Thyroid gland (tissue), 4 donors: Measurements from ENCODE around the gene TLR8.

Experiments
- CTCF ChIP-seq, 6 experiments: fragments of 200-600 bp in 3 of 6; fragments of 450-650 bp in 3 of 6; sonication (generic) in 3 of 6; IDR thresholded peaks; one replicate each; pipeline ENCODE4 v1.5.1; 2016 to 2019; ENCODE audit warnings: antibody characterized with exemption in 6 of 6, mild to moderate bottlenecking in 2 of 6, inconsistent platforms in 1 of 6, moderate library complexity in 1 of 6
- POLR2A ChIP-seq, 2 donors: fragments of 450-650 bp; IDR thresholded peaks; one replicate each; pipeline ENCODE4 v1.6.1; 2017; ENCODE audit warnings: antibody characterized with exemption in 2 of 2, mild to moderate bottlenecking in 2 of 2, moderate library complexity in 1 of 2

GRCh38 chrX:12894074-12895030 lies 12.1 kb upstream of the TLR8 start:
- TF ChIP-seq CTCF (IDR thresholded peaks at IDR 0.05) (peak in 3 of 6 experiments; percentile 11 to 37 (median 20)), POLR2A (IDR thresholded peaks at IDR 0.05) (no peak)
